ENCODE measurements around the gene SCEL.
"Not testable (repeated sequence)": the region's sequence is repeated elsewhere in the genome, so short reads cannot be mapped to it uniquely, and the experiment has no call there.

Gene SCEL

DNA sequence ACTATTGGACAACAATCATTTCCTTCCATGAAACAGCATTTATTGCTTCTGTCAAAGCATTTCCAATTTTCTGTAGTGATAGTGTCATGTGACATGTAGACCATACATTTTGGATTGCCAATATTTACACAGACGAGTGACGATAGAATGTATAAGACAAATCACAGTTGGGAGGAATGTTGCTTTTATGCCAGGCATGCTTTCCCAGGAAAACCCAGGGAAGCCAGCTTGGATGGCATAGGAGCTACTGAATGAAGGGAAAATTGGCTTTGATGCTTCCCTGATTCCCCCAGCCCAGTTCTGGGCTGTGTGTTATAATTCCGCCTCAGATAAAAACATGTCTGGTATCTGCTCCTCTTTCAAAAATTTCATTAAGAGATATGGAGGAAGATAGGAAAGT lies 22.5 kb downstream of the SCEL start:
- DNase-seq (ENCODE audit: low spot score), result no peak

DNA sequence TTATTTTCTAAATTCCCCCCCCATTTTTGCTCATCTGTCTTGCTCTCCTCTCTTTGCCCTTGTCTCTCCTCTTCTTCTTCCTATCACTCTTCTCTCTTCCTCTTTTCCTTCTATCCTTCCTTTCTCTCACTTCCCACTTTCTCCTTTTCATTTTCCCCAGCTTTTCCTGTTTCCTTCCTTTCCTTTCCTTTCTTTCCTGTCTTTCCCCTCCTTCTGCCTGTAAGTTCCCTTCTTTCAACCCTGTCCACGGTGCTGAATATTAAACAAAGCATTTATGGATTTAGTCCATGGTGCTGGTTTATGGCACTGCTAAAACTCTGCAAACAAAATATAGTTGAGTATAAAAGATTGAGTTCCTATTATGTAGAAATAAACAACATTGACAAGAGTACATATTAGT lies 27.6 kb downstream of the SCEL start:
- DNase-seq (ENCODE audit: low spot score), result peak; percentile 13

DNA sequence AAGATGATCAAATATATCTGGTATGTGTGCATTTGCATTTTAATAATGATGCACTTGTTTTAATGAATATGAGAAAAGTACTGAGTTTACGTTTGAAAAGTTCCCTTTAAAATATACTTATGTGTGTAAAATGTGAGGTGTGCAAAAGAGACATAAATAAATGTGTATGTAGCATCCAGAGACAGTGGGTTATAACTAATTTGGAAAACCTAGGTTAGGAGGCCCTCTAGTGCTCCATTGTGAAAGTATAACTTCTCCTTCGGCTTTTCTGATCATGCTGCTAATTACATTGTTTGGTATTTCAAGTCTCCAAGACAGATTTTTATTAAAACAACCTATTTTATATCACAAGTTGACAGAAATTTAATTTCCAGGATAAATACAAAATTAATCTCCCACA lies 30.1 kb downstream of the SCEL start:
- peak; percentile 18 for DNase-seq (ENCODE audit: low spot score)

- no peak for DNase-seq (ENCODE audit: low spot score)
Observed at GRCh38 chr13:77571956-77572355, 36.5 kb downstream of the SCEL start.

DNA sequence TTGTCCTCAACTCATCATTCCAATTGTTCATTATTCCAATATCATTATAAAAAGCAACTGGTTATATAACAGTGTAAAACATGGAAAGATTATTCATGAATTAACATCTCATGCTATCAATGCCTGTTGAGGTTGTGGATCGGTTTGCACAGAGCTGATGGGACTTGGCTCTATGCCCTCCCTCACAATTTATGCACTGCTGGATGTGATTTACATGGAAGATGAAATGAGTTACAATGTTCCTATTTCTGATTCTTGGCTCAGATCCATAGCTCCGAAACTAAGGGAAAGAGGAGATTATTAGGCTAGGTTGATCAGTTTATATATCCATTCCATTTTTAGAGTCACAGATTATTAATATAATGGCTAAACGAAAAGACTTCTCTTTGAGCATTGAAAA lies 38.6 kb downstream of the SCEL start:
- no peak for DNase-seq (ENCODE audit: low spot score)

- no peak for DNase-seq (ENCODE audit: low spot score)
Observed at GRCh38 chr13:77579959-77580358, 44.5 kb downstream of the SCEL start.

DNA sequence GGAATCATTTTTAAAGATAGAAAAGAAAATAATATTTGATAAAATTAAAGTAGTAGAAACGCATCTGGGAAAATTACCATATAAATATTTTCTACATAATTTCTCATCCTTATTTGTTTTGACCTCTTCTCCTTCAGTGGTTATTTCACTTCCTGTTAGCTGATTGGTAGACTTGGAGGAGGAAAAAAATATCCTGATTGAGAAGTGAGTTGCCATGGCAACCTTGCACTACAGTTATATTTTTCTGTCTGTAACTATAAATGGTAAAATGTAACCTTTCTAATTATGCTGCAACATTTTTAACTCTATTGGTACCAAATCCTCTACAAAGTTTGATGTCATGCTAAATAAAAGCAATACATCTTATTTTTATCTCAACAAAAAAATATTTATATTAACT lies 45.2 kb downstream of the SCEL start:
- DNase-seq (ENCODE audit: low spot score), result no peak

- no peak for DNase-seq (ENCODE audit: low spot score)
Observed at GRCh38 chr13:77583581-77583980, 48.1 kb downstream of the SCEL start.

- no peak for DNase-seq (ENCODE audit: low spot score)
Observed at GRCh38 chr13:77584106-77584505, 48.6 kb downstream of the SCEL start.

- DNase-seq (ENCODE audit: low spot score), result no peak
Observed at GRCh38 chr13:77595166-77595810, 59.8 kb downstream of the SCEL start.

DNA sequence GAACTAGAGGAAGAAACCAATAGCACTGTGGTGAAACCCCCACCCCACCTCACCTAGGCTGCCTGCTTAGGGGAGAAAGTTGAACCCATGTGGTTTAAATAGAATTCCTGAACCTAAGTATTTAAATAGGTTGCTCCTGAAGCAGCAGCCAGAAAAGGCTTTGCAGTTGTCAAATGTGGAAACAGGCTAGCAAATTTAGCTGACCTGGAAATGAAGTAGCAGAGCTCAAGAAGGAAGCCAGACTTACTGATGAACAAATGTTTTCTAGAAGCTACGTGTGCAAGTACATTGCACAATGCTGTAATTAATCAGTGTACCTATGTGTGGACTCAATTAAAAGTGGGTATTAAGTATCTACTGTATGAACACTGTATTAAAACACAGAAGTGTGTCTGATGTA lies 61.3 kb downstream of the SCEL start:
- DNase-seq (ENCODE audit: low spot score), result no peak

- DNase-seq (ENCODE audit: low spot score), result no peak
Observed at GRCh38 chr13:77599351-77599750, 63.8 kb downstream of the SCEL start.

DNA sequence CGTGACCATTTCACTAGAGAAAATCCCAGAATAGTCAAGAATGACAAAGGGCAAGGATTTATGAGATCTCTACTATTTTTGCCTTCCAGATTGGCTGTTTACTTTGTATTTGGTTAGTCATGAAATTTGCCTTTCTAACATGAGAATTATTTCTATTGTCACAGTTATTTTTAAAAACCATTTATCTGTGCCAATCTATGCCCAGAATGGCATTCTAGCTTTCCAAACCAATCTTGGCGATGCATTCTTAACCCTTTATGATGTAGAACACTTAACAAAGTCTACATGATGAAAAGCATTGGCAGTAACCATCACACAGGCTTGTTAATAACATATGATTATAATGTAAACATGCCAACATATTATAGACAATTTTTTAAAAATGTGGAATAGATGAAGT lies 65.2 kb downstream of the SCEL start:
- DNase-seq (ENCODE audit: low spot score), result no peak

- DNase-seq (ENCODE audit: low spot score), result no peak
Observed at GRCh38 chr13:77611068-77611467, 75.6 kb downstream of the SCEL start.

DNA sequence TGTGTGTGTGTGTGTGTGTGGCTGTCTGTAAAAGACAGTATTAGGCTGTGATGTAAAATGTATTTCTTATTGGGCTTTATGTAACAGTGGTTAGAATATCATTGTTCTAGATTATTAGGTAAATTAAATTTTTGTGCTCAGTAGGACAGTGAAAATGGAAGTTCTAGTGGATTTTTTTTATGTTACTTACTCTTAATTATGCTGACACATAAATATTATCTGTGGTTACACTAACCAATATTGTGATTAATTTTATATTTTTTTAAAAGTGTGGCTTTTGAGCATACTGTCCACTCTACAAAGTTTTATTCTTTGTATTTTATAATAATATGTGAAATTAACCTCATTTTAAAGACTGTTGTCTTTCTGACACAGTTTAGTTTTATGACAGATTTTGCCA lies 80.5 kb downstream of the SCEL start:
- DNase-seq (ENCODE audit: low spot score), result no peak

GRCh38 chr13:77619655-77620054 lies 84.1 kb downstream of the SCEL start:
- no peak for DNase-seq (ENCODE audit: low spot score)

- DNase-seq (ENCODE audit: low spot score), result no peak
Observed at GRCh38 chr13:77620138-77620537, 84.6 kb downstream of the SCEL start.

GRCh38 chr13:77623806-77624205 lies 88.3 kb downstream of the SCEL start:
- no peak for DNase-seq (ENCODE audit: low spot score)

GRCh38 chr13:77628170-77628569 lies 92.7 kb downstream of the SCEL start:
- DNase-seq (ENCODE audit: low spot score), result no peak

DNA sequence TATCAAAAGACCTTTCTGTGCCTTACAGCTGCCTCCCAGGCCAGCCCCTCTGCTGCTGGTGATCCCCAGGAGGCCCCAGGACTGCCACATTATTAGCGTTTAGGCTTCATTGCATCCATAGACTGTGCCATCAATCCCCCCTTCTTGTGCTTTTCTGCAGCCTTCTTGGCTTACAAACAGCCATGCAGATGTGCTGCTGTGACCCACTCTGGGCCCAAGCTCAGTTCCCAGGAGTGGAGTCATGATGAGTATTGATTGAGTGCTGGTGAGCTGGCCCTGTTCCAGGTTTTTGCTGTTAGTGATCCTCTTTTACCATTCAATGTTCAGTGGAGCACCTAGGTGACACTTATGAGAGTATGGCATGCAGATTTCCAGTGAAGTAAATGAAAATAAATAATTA lies 102.1 kb downstream of the SCEL start:
- no peak for DNase-seq (ENCODE audit: low spot score)

DNA sequence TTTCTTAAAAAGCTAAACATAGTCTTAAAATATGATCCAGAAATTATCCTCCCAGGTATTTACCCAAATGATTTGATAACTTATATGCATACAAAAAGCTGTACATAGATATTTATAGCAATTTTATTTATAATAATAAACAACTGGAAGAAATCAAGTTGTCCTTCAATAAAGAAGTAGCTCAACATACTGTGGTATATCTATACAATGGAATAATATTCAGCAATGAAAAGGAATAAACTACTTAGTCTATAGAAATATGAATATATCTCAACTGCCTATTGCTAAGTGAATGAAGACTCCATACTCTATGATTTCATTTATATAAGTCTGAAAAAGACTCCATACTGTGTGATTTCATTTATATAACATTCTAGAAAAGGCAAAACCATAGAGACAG lies 114.9 kb downstream of the SCEL start:
- no peak for DNase-seq (ENCODE audit: low spot score)

- DNase-seq (ENCODE audit: low spot score), result no peak
Observed at GRCh38 chr13:77653301-77653700, 117.8 kb downstream of the SCEL start.

GRCh38 chr13:77660016-77660415 lies 124.5 kb downstream of the SCEL start:
- not testable (repeated sequence) for DNase-seq (ENCODE audit: low spot score)

DNA sequence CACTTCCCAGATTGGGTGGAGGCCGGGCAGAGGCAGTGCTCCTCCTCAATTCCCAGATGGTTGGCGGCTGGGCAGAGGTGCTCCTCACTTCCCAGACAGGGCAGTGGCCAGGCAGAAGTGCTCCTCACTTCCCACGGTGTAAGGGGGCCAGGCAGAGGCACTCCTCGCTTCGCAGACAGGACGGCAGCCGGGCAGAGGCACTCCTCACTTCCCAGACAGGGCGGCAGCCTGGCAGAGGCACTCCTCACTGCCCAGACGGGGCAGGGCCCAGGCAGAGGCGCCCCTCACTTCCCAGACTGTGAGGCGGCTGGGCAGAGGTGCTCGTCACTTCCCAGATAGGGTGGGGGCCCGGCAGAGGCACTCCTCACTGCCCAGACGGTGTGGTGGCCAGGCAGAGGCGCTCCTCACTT lies 125.3 kb downstream of the SCEL start:
- DNase-seq (ENCODE audit: low spot score), result no peak

GRCh38 chr13:77662301-77662700 lies 126.8 kb downstream of the SCEL start:
- not testable (repeated sequence) for DNase-seq (ENCODE audit: low spot score)
